ENCODE data around the gene TNNC2.
"Not testable (repeated sequence)": the region's sequence is repeated elsewhere in the genome, so short reads cannot be mapped to it uniquely, and the experiment has no call there.

TNNC2 gene

GRCh38 chr20:45827030-45827652, at the start of gene TNNC2:
TNNC2 (minus strand) TSS chr20:45827312; CDS start chr20:45827248, 64 bp downstream.
- DNase-seq, result no peak

DNA sequence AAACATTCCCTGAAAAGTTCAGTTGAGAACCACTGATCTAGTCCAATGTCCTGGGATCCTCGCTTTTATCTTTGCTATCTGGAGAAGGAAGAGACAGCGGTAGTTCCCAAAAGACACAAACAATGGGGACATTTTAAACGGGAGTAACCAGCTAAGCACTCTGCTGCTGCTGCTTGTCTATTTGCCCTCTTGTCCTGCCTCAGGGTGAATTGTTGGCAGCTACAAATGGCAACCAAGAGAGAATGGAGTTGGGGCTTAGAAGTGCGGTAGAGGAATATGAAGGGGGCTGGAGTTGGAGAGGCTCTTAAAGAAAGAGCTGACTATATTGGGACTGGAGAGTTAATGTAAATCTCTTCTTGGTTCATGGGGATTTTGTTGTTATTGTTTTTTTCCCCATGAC, 47.5 kb upstream of the TNNC2 start:
- no peak for DNase-seq

DNA sequence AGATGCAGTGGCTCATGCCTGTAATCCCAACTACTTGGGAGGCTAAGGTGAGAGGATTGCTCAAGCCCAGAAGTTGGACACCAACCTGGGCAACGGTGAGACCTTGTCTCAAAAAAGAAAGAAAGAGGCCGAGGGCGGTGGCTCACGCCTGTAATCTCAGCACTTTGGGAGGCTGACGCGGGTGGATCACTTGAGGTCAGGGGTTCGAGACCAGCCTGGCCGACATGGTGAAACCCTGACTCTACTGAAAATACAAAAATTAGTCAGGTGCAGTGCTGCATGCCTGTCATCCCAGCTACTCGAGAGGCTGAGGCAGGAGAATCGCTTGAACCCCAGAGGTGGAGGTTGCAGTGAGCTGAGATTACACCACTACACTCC, 47.0 kb upstream of the TNNC2 start:
- not testable (repeated sequence) for DNase-seq

- no peak for DNase-seq
Observed at GRCh38 chr20:45873409-45874103, 46.4 kb upstream of the TNNC2 start.

DNA sequence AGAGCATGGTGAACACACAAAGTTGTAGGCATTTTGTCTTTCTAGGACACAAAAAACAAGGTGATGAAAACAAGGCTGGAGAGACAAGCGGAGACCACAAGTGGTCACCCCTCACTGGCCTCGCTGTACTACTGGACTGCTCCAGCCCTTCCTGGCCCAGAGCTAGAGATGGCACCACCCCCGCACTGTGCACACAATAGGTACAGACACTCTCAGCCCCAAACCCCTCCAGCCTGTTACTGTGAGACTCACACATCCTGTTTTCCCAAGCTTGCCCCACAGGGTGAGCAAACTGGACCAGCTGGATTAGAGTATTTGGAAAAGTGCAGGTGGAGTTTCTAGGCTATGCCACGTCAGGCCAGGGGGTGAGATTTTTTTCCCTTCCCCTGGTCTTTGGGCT, 45.5 kb upstream of the TNNC2 start:
- DNase-seq, result no peak

DNA sequence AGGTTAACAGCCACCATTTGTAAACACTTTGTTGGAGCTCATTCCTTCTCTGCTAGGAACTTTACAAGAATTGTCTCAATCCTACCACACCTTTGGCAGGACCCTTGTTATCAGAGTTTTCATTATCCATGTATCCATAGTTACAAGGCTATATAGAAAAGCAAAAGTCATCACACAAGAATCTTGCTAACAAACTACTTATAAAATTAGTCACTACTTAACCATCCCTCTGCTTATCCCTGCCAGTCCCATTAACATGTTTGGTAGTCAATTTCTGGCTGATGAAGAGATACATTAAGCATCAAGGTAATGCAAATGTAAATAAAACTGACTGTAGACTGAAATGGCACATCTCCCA, 40.7 kb upstream of the TNNC2 start:
- DNase-seq, result no peak

GRCh38 chr20:45867136-45867818, 40.2 kb upstream of the TNNC2 start:
- no peak for DNase-seq

DNA sequence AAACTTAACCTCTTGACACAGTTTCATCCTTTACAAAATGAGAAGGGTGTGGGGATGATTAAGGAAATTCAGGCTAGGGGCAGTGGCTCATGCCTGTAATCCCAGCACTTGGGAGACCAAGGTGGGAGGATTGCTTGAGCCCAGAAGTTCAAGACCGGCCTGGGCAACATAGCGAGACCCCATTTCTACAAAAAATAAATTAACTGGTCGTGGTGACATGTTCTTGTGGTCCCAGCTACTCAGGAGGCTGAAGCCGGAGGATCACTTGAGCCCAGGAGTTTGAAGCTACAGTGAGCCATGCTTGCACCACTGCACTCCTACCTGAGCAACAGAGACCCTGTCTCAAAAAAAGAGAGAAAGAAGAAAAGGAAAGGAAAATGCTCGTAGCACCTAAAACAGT, 39.3 kb upstream of the TNNC2 start:
- no peak for DNase-seq

DNA sequence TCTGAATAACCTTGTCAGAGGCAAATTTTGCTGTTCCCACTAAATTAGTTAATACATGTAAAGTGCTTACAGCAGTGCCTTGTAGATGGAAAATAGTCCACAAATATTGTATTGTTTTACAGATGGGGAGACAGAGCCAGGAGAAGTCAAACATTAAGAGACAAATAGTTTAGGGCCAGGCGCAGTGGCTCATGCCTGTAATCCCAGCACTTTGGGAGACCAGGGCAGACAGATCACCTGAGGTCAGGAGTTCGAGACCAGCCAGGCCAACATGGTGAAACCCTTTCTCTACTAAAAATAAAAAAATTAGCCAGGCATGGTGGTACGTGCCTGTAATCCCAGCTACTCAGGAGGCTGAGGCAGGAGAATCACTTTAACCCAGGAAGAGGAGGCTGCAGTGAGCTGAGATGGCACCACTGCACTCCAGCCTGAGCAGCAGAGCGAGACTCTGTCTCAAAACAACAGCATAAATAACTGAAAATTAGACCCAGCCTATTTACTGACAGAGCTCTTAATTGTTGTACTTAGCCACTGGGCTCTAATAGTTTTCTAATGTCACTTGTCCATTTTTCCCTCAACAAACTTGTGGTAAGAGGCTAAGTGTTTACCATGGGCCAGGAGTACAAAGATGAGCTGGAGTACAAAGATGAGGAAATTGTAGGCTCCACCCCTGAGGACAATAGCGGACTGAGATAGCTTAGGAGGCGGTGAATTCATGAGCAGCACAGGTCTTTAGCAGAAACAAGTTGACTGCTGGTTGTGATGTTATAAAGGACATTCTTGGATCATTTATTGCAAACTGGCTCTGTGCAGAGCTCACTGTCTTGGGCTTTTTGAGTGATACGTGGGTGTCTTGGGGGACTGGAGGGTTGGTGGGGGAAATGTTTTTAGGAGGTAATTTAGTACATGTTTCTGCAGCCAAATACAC, 36.7 kb upstream of the TNNC2 start:
- no peak for DNase-seq

- DNase-seq, result no peak
Observed at GRCh38 chr20:45861221-45862075, 34.3 kb upstream of the TNNC2 start.

GRCh38 chr20:45860560-45861220, 33.6 kb upstream of the TNNC2 start:
- DNase-seq, result peak; percentile 74

DNA sequence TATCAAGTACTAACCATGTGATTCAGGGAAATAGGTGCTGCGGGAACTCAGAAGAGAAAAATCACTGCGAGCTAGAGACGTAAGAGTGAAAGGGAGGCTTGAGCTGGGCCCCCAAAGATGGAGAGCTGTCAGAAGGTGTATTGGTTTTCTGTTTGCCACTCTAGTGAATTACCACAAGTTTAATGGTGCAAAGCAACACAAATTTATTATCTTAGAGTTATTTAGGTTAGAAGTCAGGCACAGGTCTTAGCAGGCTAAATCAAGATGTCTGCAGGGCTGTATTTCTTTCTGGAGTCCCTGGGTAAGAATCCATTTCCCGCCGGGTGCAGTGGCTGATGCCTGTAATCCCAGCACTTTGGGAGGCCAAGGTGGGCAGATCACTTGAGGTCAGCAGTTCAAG, 32.8 kb upstream of the TNNC2 start:
- no peak for DNase-seq

GRCh38 chr20:45857882-45858216, 30.7 kb upstream of the TNNC2 start:
- no peak for DNase-seq

- peak; percentile 97 for DNase-seq
Observed at GRCh38 chr20:45857114-45857881, 30.2 kb upstream of the TNNC2 start, which contains the start of the genes ACOT8 and ZSWIM3. ACOT8 (minus strand) TSS chr20:45857392; CDS start chr20:45857315, 77 bp downstream. ZSWIM3 (plus strand) TSS chr20:45857614; CDS start chr20:45857826, 212 bp downstream.

GRCh38 chr20:45853484-45853883, 26.4 kb upstream of the TNNC2 start:
- DNase-seq, result no peak

- DNase-seq, result no peak
Observed at GRCh38 chr20:45852326-45852725, 25.2 kb upstream of the TNNC2 start.

DNA sequence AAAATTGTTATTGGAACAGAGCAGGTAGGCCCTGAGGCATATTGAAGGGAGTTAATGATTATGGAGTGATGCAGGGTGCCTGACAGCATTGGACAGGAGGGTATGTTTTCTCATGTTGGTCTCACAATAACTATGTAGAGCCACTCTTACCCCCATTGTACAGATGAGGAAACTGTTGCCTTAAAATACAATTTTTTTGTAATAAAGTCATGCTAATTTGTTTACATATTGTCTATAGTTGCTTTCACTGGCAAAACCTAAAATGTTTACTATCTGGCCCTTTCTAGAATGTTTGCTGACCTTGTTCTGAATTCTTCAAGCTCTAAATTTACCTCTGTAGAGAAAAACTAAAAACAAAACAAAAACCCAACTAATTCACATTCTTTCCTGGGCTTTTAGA, 24.4 kb upstream of the TNNC2 start:
- DNase-seq, result no peak

DNA sequence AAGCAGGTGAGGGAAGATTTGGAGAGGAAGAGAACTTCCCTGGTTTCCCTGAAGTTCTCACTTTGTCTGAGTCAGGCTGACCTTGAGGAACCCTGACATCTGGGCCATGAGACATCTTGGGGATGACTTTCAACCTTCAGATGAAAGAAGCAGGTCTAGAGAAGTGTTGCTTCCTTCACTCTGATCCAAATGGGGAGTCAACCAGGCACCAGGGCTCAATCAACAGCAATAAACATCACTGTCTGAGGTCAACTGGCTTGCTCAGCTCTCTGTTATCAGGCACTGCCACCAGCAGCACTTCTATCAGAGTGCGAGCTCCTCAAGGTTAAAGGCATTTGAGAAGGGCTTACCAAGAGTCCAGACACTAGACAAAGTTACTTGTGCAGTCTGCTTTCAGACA, 23.8 kb upstream of the TNNC2 start:
- DNase-seq, result no peak

DNA sequence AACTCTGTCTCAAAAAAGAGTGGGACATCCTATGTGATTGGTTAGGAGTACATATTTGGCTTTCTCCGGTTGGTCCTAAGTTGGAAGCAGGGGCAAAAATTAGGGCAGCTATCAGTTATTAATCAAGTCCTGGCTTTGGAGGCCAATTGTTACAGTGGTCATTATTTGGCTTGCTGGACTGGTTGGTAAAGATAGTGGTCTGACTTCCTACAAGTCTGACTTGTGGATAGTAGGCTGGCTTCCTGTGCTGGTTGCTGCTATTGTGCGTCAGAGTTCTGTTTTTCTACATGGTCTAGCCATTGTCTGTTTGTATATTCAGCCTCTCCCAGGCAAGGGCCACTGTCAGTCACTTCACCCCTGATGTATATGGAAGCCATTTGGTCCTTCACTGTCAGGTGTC, 23.1 kb upstream of the TNNC2 start:
- no peak for DNase-seq

DNA sequence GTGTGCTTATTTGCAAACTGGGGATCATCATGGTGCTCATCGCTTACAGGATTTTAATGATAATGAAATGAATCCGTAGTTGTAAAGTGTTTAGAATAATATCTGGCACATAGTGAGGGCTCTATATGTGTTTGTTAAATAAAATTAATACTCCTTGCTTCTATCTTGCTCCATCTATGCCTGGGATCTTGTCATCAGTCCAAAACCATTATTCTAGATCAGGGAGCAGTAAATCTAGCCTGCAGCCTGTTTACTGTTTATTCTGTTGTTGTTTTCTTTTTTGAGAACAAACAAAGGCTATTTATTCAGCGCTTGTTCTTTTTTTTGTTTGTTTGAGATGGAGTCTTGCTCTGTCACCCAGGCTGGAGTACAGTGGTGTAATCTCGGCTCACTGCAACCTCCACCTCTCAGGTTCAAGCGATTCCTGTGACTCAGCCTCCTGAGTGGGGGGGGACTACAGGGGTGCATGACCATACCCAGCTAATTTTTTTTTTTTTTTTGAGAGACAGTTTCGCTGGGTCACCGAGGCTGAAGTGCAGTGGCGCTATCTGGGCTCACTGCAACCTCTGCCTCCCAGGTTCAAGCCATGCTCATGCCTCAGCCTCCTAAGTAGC, 22.0 kb upstream of the TNNC2 start:
- no peak for DNase-seq
